GM19463 (cell line): Measurements from ENCODE around the gene AGAP1.

Experiments
- ATAC-seq: cut with Tn5 transposase; IDR thresholded peaks from one replicate; pipeline ENCODE4 v1.9.1; 2021; ENCODE audit warnings: mild to moderate bottlenecking, moderate library complexity; ENCODE audit not compliant: unreplicated experiment

Gene AGAP1

DNA sequence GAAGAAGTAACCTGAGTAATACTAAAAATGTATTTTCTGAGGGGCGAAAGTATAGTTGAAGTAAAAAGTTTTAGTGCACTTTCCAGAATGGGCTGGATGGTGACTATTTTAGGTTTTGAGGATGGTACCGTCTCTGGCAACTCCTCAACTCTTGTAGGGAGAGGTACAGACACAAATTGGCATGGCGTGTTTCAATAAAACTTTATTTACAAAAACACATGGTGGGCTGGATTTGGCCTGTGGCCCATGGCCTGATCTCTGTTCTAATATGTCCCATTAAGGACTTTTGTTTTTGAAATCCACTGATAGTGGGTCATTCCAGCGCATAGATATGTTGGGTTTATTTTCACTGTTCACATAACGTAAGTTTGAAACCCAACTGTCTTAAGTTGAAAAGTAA lies 132.8 kb downstream of the AGAP1 start:
- ATAC-seq: no peak

DNA sequence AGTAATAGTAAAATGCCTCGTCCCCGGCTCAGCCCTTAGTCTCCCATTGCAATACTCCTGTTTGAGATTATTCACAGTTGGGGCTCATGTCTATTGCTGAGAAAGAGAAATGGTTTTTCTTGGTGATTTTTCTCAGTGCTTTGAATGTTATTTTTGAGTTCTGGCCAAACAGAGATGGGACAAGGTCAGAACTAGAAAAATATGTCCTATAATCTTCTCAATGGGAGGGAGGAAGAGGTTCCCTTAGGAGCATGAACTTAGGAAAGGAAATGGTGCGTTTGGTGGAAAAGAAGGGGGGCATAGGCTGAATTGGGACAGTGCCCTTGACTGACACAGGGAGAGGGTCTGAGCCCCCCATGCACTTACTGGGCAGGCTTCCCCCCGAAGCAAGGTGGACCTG lies 133.8 kb downstream of the AGAP1 start:
- ATAC-seq: no peak

DNA sequence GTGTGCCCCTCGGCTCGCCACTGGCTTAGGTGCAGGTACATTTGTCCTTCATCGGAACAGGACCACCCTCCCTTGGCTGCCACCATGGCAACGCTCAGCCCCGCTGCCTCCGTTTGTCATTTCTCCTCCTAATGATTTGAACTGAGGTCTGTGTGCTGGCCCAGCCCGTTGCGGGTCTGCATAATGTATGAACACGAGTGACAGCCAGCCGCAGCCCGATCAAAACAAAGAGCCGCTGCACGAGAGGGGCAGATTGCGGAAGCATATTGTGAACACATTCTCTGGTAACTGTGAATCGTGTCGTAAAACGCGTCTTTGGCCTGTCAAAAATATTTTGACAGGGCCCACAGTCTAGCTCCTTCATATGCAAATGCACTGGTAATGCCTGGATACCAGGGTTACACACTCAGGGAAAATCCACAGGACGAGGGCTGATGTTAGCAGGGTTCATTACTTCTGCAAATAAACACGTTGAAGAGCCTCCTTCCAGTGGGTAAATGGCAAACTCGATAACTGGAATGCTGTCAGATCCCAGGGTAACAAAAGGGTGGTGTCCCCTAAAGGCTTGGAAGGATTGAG lies 137.0 kb downstream of the AGAP1 start:
- ATAC-seq: no peak

DNA sequence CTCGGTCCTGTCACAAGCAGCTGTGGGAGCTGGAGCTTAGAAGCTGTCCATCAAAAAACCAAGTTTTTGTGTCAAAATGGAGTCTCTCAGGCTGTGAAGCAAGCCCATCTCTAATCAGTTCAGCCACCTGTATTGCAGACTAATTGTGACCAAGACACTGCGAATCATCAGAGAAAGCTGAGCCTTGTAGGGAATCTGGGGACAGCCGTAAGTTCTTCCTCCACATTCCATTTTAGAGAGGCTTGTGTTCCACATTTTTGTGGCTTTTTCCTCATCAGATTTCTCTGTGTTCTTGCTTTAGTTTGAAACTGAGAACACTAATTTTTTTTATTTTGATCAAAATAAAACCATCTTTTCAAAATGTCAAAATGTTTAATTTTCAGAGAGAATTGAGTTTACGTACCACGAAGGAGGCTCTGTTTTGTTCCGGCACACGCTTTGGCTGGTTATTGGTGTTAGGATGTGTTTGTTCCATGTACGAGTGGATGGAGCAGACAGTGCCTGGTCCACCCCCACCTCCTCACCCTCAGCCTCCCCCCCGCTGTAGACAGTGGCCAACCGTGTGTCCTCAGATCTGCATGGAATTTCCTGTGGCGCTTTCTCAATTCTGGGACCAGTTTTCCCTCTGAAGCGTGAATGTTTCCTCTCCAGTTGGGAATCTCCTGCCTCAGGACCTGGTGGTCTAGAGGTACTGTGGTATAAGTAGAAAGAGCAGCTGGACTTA lies 140.8 kb downstream of the AGAP1 start:
- no peak for ATAC-seq

DNA sequence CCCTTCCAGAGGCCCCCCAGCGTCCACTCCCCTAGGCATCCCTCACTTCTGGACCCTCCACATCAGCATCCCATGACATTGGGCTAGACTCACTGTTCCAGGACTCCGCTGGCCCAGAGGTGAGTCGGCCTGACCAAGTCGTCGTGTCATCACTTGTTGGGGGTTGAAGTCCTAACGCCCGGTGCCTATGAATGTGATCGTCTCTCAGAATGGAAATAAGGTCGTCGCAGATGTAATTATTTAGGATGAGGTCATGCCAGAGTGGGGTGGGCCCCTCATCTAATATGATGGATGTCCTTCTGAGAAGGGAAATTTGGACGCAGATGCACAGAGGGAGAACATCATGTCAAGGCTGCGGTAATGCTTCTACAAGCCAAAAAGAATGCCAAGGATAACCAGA lies 142.7 kb downstream of the AGAP1 start:
- ATAC-seq: no peak

DNA sequence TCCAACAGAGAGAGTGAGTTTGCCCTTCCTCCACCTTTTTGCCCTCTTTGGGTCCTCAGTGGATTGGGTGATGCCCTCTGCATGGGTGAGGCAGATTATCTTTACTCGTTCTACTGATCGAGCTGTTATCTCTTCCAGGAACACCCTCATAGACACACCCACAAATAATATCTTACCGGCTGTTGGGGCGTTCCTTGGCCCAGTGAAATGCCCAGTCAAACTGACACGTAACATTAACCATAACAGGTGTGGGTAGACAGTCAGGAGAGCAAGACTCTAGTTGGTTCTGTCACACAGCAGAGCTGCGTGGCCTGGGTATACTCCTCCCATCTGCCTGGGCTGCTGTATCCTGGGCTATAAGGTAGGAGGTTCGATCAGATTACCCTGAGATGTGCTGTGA lies 144.1 kb downstream of the AGAP1 start:
- ATAC-seq: no peak

DNA sequence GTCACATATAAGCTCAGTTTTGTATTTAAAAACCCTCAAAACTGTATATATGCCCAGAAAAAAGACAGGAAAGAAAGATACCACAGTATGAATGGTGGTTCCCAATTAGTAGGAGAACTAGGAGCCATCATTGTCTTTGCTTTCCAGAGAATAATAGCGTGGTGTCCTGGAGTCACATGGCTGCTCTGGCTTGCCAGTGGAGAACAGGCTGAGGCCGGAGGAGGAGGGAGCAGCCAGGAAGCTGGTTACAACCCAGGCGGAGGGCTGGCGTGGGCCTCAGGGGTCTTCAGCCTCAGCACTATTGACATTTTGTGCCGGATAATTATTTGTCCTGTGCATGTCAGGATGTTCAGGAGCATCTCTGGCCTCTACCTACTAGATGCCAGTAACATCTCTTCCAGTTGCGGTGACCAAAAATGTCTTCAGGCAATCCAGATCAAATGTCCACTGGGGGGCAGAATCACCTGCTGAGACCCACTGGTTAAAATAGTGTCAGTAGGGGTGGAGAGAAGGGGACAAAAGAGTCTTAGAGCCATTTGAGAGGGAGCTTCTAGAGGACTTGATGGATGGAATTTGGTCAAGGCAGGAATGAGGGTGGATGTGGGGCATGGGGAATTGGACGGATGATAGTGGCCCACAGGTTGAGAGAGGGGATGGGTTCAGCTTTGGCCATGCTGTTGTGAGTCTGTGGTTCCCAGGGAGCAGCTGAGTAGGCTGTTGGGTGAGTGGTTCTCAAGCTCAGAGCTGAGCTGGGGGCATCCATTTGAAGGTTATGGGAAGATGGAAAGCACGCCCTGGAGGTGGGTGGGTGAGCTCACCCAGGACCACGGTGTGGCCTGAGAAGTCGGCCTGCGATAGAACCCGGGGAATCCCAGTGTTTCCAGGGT lies 144.9 kb downstream of the AGAP1 start:
- ATAC-seq: no peak

DNA sequence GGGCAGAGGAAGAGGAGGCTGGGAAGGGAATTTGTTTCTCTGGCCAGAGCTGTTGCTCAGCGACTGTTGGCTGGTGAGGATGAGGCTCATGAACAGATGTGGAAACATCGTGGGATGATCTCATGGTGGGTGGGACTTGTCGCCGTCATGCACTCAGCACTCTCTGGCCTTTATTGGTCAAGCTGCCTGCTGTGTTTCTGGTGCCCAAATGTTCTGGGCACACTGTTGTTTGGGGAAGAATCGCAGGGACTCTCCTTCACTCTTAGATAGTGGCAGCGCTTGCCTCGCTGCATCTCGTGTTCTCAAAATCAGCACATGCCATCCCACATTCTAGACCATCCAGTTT lies 145.6 kb downstream of the AGAP1 start:
- ATAC-seq: no peak

DNA sequence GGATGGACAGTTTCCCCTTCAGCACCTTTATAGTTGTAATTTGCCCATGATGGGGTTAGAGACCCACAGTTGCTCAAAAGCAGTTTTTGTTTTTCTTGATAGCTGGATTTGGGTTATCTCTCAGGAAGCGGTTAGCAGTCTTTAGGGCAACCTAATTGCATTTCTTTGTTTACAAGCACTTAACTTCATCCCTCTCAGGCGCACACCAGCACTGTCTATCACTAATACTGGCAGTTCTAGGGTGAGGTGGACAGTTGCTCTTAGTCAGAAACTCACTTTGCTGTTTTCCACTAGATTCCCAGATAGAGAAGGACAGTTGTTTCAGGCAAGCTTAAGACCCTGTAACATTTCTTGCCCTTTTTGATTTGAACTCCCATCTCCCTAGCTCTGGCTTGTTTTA lies 146.0 kb downstream of the AGAP1 start:
- no peak for ATAC-seq

DNA sequence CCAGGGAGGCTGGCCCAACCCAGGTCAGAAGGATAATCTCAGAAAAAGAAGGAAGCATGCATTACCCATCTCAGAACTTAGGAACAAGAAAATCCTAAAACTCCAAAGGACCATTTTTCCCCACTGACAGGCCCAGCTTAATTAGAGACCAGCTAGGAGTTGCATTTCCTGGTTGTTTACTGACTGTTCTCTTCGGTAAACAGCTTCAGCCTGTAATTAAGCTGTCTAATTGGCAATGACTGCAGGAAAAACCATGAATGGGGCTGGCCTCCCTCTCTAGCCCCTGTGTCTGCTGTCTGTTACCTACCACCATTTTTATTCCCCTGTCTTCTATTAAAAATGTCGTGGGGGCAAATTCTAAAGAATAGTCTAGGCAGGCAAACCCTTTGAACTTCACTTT lies 146.5 kb downstream of the AGAP1 start:
- ATAC-seq: no peak

DNA sequence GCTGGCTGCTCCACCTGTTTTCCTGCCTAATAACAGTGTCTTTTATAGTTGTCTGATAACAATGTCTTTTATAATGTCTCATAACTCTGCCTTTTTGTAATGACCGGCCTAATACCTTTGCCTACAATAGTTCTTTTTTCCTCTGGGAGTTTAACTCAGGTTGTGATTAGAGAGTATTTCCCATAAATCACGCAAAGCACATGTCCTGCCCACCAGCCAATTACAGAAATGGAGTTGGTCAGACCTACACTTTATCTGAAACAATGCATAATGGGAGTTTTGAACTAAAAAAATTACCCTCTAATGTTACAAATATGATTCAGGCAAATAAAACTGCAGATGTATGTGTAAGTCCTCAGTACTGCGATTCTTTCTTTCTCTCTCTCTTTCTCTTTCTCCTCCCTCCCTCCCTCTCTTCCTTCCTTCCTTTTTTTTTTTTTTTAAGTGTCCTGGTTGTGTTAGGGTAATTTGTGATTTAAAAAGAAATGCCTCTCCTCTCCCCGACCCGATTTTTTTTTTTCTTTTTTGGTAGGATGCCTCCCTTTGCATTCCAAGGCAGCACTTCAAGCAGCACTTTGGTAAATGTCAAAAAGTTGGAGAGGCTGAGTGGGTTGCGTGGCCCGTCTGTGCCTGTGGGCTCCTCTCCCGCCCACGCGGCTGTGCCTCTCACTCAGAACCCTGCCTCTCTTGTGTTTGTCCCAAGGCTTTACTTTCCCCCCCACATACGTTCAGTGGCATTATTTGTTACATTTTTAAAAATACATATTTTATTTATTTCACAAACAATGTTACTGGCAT lies 147.3 kb downstream of the AGAP1 start:
- ATAC-seq: no peak

DNA sequence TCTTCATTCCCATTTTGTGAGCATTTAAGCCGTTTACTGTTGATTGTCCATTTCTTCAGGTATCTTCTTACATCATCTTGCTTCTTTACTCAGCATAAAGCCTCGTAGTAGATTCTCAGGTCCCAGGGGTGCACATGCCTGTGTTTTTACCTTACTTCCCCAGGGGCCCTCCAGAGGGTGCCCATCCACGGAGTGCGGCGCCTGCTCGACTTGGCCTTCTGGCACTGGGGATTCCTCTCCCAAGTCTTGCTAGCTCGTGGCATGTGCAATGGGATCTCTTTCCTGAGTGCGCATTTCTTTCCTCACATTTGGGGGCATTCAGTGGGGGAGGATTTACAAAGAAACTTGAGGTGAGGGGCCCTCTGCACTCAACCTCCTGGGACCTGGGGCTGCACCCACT lies 148.1 kb downstream of the AGAP1 start:
- ATAC-seq: no peak

DNA sequence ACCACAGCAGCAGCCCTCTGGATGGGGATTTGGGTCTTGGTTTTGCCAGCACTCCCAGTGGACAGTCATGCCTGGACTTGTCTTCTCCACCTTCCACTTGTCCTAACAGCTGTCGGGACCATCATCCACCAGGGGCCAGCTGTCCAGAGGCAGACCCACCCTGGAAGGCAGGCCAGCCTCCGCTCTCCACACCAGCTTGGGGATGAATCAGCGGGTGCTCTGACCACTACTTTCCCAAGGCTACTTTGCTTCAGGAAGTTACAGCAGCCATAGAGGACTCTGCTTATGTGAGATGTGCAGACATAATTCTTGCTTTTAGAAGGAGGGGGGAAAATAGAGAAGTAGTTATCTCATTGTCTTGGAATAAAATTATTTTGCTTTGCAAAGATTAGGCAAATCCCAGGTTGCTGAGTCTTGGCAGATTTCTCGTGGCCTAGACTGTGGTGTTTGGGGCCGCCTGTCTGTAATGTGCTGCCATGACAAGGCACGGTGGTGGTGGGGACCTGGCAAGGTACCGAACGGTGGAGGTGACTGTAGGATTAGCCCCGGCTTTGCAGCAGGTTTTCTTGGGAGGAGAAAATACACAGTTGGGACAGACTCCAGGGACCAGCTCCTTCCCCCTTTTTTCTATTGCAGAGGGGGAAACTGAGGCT lies 148.7 kb downstream of the AGAP1 start:
- ATAC-seq: no peak

DNA sequence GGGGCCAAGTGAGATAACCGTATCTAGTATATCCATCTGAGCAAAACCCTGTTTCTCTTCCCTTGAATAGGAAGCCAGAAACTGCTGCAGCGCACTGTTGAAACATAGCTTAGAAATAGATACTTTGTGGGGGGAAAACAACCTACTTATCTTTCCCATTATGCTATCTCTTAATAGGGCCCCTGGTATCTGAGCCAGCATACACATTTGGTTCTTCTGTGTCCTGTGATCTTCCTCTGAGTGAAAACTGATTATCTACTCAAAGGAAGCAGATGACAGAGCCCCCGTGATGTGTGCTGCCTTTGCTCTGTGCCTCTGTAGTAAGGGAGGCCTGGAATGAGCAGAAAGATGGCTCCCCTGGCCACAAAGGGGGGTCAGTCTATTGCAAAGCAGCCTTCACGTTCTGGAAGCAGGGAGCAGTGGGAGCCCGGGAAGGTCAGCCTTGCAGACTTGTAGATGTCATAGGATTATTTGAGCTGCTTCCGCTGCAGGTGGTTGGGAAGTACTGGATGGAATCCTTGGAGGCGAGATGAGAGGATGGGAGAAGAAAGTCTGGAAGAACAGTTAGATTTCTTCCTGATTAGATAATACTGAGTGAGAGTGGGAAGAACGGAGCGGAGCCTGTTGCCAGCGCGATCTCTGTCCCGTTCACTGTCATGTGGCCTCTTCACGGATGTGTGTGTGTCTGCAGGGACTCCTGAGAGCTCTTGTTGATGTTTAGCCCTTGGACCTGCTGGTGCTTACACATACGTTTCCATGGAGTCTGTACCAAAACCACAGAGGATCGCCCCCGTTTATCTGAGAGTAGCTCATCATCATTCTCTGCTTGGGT lies 150.1 kb downstream of the AGAP1 start:
- ATAC-seq: no peak

DNA sequence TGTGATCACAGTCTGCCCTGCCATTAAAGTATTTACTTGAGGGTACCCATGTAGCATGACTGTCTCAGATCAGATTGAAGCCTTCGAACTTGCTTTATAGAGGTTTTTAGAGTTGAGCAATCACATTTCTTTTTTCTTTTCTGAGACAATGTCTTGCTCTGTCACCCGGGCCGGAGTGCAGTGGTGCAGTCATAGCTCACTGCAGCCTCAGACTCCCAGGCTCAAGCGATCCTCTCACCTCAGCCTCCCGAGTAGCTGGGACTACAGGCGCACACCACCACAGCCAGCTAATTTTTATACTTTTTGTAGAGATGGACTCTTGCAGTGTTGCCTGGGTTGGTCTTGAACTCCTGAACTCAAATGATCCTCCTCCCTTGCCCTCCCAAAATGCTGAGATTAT lies 153.4 kb downstream of the AGAP1 start:
- ATAC-seq: no peak

DNA sequence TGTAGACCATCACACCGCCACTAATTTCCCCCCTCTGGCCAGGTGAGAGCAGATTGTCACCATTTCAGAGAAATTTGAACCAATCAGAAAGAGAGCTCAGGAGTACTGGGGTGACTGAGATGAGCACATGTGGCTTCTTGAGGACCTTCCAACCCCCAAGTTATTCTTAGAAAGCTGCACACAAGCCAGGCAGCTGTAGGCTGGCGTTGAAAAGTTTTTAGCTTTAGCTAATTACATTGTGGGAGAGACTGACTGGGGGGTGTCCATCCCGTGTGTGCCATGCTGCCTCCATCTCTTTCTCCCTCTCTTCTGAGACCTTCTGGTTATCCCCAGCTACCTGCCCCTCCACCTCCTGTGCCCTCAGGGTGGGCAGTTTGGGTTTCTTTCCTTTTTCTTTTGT lies 154.0 kb downstream of the AGAP1 start:
- ATAC-seq: no peak

DNA sequence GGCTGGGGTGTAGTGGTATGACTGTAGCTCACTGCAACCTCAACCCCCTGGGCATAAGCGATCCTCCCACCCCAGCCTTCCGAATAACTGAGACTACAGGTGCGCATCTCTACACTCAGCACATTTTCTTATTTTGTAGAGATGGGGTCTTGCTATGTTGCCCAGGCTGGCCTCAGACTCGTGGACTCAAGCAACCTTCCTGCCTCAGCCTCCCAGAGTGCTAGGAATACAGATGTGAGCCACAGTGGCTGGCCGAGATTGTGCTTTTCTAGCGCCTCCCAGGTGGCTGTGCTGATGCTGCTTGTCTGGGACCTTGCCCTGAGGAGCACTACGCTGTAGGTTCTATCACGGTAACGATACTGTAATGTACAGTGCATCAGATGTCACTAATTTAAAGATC lies 155.6 kb downstream of the AGAP1 start:
- no peak for ATAC-seq

DNA sequence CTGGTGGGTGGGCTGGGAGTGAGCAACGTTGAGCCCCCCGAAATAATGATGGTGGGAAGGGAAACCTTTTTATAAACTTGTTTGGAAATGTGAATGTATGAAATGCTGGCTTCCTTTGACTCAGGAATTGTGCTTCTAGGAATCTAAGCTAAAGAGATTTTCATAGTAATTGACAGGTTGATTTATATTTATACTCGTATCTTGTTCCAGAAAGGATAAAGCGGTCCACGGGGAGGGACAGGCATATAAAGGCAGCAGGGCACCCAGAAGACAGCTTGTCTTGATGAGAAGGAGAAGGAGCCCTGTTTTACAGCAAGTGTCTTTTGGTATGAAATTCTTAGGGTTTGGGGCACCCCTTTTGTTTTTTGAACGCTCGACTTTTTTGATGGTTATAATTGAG lies 157.8 kb downstream of the AGAP1 start:
- ATAC-seq: no peak

DNA sequence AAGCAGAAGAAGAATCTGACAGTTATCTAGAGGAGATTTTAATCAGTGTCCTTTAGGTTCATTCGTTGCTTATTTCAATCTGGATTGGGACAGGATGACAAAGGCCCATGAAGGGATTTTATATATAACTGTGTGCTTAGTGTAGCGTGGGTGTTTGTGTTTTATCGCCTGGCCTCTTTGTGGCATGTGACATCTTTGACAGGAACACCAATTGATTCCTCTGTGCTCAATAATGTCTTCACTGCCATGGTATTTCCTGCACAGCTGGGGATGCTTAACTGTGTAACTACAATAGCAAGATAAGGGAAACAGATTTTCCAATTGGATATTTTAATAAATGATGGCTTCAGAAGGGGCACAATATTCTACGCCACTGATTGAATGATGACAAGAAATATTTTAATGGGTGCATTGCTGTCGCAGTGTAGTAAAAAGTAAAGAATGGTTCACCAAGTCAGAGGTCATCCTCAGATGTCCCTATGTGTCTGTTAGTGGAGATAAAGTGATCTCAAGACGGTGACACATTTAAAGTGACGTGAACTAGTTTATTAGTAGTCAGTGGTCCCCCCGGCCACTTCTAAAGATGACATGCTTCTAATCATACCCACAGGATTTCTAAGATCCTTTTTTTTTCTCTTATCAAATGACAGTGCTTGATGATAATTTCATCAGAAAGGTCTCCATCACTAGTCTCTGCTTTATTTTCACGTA lies 160.4 kb downstream of the AGAP1 start:
- no peak for ATAC-seq
